Left lung (tissue), 10 donors: ENCODE data around the gene CACNA1S. TPM values are rescaled to one million over a fixed set of nuclear protein-coding genes. Genes with fewer than 3 reads are reported as not detected.

ENCODE experiments used
- ATAC-seq: fragments of 200-7000 bp; cut with Tn5 transposase; one replicate; pipeline ENCODE4 v1.9.1; 2020; ENCODE audit warnings: moderate library complexity
- DNase-seq, 4 donors: peaks; one replicate each; pipeline ENCODE4 v3.0.0-alpha.2; 2013 to 2020
- H3K27ac ChIP-seq, 2 donors: fragments of 200-600 bp; sonication (generic) in 1 of 2; one replicate each; pipeline versions ENCODE4 v1.5.0 to v1.8.0; 2020 to 2021
- H3K27me3 ChIP-seq, 2 donors: fragments of 200-600 bp; sonication (generic) in 1 of 2; one replicate each; pipeline versions ENCODE4 v1.5.0 to v1.8.0; 2020 to 2021
- H3K36me3 ChIP-seq, 2 donors: fragments of 200-600 bp; sonication (generic) in 1 of 2; one replicate each; pipeline versions ENCODE4 v1.5.0 to v1.8.0; 2020 to 2021
- H3K4me1 ChIP-seq, 2 donors: fragments of 200-600 bp; one replicate each; pipeline ENCODE4 v1.8.0; 2021
- H3K4me3 ChIP-seq, 2 donors: fragments of 200-600 bp; sonication (generic) in 1 of 2; one replicate each; pipeline versions ENCODE4 v1.5.0 to v1.8.0; 2020 to 2021; ENCODE audit warnings: mild to moderate bottlenecking in 1 of 2
- H3K9me3 ChIP-seq, 2 donors: fragments of 200-600 bp; sonication (generic) in 1 of 2; one replicate each; pipeline versions ENCODE4 v1.5.0 to v1.8.0; 2020 to 2021
- intact Hi-C, 2 donors: fragments of 100-400 bp; cut with DNase I; formaldehyde crosslinking; loops; one replicate each; pipeline versions ENCODE4 v1.11.2 to v1.14.2; 2022
- polyA plus RNA-seq, 6 donors: library from polyadenylated mRNA; unstranded; fragments of 120-200 nt; gene quantifications; one replicate each; pipeline ENCODE4 v1.2.1, GENCODE V29; 2013; ENCODE audit not compliant: insufficient read length in 6 of 6
- total RNA-seq, 2 donors: library from RNA; stranded (reverse); fragmentation: NEBNext Ultra II Directional; extraction: Animal tissue kit (Norgen Biotek cat#: 25700); gene quantifications; one replicate each; pipeline ENCODE4 v1.2.1, GENCODE V29; 2021
- TF ChIP-seq, protein P1 (sequence below), 2 donors: fragments of 200-600 bp; sonication (generic) in 1 of 2; IDR thresholded peaks; one replicate each; pipeline versions ENCODE4 v1.5.0 to v1.8.0; 2021; ENCODE audit warnings: antibody characterized with exemption in 2 of 2
- donor health status: DM: no; HTN: yes; CAD: no.
- donor health status: DM: no; HTN: no; CAD: no.

The CACNA1S gene
- total and polyA plus RNA-seq, 8 donors: 0.10 to 0.17 (median 0.12) TPM; not detected in 1

- no peak overlapping the region for H3K4me3 ChIP-seq
- no peaks in the 10 kb centered on the region for H3K9me3 ChIP-seq
- H3K27me3 ChIP-seq: peaks cover 0 to 21% of the 10 kb centered on the region in 2 donors
- TF ChIP-seq, protein P1, sequence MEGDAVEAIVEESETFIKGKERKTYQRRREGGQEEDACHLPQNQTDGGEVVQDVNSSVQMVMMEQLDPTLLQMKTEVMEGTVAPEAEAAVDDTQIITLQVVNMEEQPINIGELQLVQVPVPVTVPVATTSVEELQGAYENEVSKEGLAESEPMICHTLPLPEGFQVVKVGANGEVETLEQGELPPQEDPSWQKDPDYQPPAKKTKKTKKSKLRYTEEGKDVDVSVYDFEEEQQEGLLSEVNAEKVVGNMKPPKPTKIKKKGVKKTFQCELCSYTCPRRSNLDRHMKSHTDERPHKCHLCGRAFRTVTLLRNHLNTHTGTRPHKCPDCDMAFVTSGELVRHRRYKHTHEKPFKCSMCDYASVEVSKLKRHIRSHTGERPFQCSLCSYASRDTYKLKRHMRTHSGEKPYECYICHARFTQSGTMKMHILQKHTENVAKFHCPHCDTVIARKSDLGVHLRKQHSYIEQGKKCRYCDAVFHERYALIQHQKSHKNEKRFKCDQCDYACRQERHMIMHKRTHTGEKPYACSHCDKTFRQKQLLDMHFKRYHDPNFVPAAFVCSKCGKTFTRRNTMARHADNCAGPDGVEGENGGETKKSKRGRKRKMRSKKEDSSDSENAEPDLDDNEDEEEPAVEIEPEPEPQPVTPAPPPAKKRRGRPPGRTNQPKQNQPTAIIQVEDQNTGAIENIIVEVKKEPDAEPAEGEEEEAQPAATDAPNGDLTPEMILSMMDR (IDR thresholded peaks at IDR 0.05): no peak
- ATAC-seq (no peak), DNase-seq (no peak)
- intact Hi-C loops: no loop called here
- H3K27ac ChIP-seq: no peak overlapping the region
- no peaks in the 10 kb centered on the region for H3K36me3 ChIP-seq
- no peaks in the 10 kb centered on the region for H3K4me1 ChIP-seq
Observed at GRCh38 chr1:201125019-201125418, 12.8 kb upstream of the CACNA1S start.

DNA sequence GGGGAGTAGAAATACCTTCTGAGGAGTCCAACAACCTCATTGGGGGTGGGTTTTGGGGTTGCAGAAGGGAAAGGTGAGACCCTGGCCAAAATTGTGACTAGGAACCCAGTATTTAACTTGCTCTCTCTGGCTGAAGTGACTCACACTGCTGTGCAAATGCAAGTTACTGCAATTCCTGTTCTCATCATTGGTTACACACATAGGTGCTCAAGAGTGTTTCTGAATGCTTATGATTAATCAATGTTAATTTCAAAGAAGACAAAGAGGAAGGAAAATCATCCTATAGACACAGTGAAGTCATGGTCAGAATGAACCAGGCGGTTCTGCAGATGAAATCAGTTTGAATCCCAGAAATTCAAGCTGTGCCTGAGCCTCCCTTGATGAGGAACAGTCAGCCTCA lies 11.6 kb upstream of the CACNA1S start:
- H3K36me3 ChIP-seq: no peaks in the 10 kb centered on the region
- no peak for DNase-seq
- no peak overlapping the region for H3K27ac ChIP-seq
- no peaks in the 10 kb centered on the region for H3K4me1 ChIP-seq
- no peak for ATAC-seq
- no peak overlapping the region for H3K4me3 ChIP-seq
- intact Hi-C loops: no loop called here
- H3K27me3 ChIP-seq: peaks cover 0 to 30% of the 10 kb centered on the region in 2 donors
- no peaks in the 10 kb centered on the region for H3K9me3 ChIP-seq
- TF ChIP-seq, protein P1 (IDR thresholded peaks at IDR 0.05): no peak

DNA sequence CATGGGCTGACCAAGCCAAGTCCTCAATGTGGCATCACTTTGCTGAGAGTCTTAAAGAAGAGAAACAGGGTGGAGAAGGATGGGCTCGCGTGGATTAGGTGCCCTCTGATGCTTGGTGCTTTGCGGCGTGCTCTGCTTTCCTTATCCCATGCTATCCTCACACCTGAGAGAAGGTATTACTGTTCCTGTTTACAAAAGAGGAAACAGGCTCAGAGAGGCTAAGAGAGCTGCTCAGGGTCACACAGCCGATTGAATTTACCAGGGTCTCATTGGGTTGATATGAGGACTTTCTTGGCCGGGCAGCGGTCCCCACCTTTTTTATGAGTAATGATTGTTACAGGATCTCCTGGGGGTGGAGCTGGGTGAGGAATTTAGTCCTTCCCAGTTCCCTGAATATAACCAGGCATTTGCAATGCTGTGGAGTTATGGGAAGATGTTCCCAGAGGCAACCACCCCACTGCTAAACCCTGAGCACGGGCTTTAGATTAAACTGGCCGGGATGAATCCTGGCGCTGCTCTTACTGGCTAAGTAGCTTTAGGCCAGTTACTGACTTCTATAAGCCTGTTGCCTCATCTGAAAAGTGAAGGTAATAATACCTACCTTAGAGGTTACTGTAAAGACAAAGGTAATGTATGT lies 10.2 kb upstream of the CACNA1S start:
- intact Hi-C loops: no loop called here
- TF ChIP-seq, protein P1 (IDR thresholded peaks at IDR 0.05): no peak
- Histone ChIP-seq H3K27ac (no peak overlapping the region), H3K36me3 (no peaks in the 10 kb centered on the region), H3K27me3 (peaks cover 0 to 32% of the 10 kb centered on the region in 2 donors), H3K4me1 (no peaks in the 10 kb centered on the region), H3K9me3 (no peaks in the 10 kb centered on the region), H3K4me3 (no peak overlapping the region)
- DNase-seq: no peak
- ATAC-seq: no peak

GRCh38 chr1:201119206-201120197 lies 7.3 kb upstream of the CACNA1S start:
- DNase-seq: no peak
- TF ChIP-seq, protein P1 (IDR thresholded peaks at IDR 0.05): peak; percentile 28 to 34
- intact Hi-C loops: loop anchor here in 1 of 2 donors (5.0 kb wide), 1 partner anchor 147 kb away; no protein-coding TSS in a partner anchor
- peak; percentile 40 for ATAC-seq
- Histone ChIP-seq H3K36me3 (no peaks in the 10 kb centered on the region), H3K27me3 (peaks cover 7 to 53% of the 10 kb centered on the region in 2 donors), H3K27ac (no peak overlapping the region), H3K4me1 (peaks cover 0 to 7% of the 10 kb centered on the region in 2 donors), H3K4me3 (no peak overlapping the region), H3K9me3 (no peaks in the 10 kb centered on the region)

DNA sequence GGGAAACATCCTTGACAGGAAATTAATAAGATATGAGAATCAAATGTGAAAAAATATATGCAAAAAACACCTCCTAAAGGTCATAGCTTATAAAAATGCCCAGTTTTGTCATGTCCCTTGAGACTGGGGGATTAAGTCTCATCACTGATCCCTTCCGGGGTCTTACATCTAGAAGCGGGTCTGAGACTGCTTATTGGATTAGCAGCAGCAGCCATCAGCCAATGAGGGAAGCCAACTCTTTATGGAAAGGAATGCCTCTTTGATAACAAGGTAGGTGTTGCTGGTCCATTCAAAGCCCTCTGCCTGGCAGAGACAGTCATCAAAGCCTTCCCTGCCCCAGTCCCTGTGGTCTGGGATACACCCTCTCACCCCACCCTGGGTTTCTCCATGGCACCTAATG lies 3.9 kb upstream of the CACNA1S start:
- Histone ChIP-seq H3K36me3 (no peaks in the 10 kb centered on the region), H3K4me1 (peaks cover 0 to 14% of the 10 kb centered on the region in 2 donors), H3K27me3 (peaks cover 7 to 57% of the 10 kb centered on the region in 2 donors), H3K27ac (no peak overlapping the region), H3K4me3 (no peak overlapping the region), H3K9me3 (no peaks in the 10 kb centered on the region)
- DNase-seq (no peak), ATAC-seq (no peak)
- TF ChIP-seq, protein P1 (IDR thresholded peaks at IDR 0.05): no peak
- intact Hi-C loops: loop anchor here in 1 of 2 donors (5.0 kb wide), 1 partner anchor 144 kb away; no protein-coding TSS in a partner anchor
